AG04450 (cell line): ENCODE results near the gene ERICH6. TPM values are rescaled to one million over a fixed set of nuclear protein-coding genes. Genes with fewer than 3 reads are reported as not detected.

Experiments used
- CTCF ChIA-PET: fragments of 300-600, 350-600 bp; formaldehyde crosslinking; extraction: SDS; loops from one replicate; lab custom pipeline; 2022; ENCODE audit warnings: antibody characterized with exemption, inconsistent platforms; lab: Charles Lee
- POLR2A ChIA-PET: fragments of 350-600 bp; formaldehyde crosslinking; extraction: SDS; loops from one replicate; lab custom pipeline; 2021; ENCODE audit warnings: antibody characterized with exemption, inconsistent platforms; lab: Yijun Ruan, JAX
- DNase-seq: peaks from one replicate; pipeline ENCODE4 v3.0.0-alpha.2; 2011; ENCODE audit warnings: low read depth, low spot score
- H3K27ac ChIP-seq: one replicate; pipeline ENCODE4 v1.5.1; 2012; ENCODE audit warnings: low read depth, low read length, control low read depth
- H3K27me3 ChIP-seq: one replicate; pipeline ENCODE4 v1.6.0; 2012; ENCODE audit warnings: low read length; ENCODE audit not compliant: control insufficient read depth, insufficient read depth
- H3K4me3 ChIP-seq: 2 replicates; pipeline ENCODE4 v1.5.1; 2011; ENCODE audit warnings: mild to moderate bottlenecking, low read depth, low read length, control low read depth
- H3K9me3 ChIP-seq: 2 replicates; pipeline ENCODE4 v1.5.1; 2012; ENCODE audit warnings: low read length; ENCODE audit not compliant: control insufficient read depth, insufficient read depth
- polyA plus RNA-seq: library from polyadenylated mRNA; depleted of rRNA; stranded (reverse); fragments of >200 nt; gene quantifications from 2 replicates; pipeline ENCODE4 v1.2.3, GENCODE V29; 2011
- TF ChIP-seq, protein P1 (sequence below): IDR thresholded peaks from 2 replicates; pipeline ENCODE4 v1.5.1; 2011; ENCODE audit warnings: low read depth, low read length, control low read depth, inconsistent platforms

The ERICH6 gene
- polyA plus RNA-seq, 1 experiment, result not detected

DNA sequence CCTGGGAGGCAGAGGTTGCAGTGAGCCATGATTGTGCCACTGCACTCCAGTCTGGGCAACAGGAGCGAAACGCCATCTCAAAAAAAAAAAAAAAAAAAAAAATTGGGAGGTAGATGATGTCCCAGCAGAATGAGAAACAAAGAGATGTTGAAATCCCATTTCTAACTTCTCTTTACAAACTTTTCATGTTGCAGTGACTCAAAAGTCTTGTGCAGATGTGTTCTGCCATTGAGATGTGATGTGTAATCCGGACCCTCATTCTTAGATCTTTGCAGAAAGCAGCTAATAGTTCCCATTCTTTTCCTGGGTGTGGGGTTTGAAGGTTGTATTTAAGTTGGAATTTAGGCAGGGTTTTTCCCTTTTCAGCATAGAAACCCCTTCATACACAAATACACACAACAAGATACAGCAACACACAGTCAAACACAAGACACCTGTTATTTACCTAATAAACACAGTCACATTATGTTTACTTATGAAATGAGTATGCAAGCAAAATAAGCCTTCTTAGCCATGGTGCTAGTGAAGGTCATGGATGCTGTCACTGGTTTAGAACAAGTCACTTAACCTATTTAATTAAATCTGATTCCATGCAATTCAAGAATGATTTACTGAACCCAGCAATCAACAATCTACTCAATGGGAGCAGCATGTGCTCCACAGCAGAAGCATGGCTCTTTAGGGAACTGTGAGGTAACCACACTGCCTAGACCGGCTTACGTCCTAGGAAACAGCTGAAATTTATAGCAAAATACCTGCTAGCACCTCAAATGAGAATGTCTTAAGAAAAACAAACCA, 44.4 kb upstream of the ERICH6 start:
- CTCF ChIA-PET, result interaction anchor here (0.6 to 0.7 kb wide), 4 partner anchors 27 to 892 kb away, joined by 3 to 7 read pairs (median 5); no protein-coding TSS in a partner anchor

DNA sequence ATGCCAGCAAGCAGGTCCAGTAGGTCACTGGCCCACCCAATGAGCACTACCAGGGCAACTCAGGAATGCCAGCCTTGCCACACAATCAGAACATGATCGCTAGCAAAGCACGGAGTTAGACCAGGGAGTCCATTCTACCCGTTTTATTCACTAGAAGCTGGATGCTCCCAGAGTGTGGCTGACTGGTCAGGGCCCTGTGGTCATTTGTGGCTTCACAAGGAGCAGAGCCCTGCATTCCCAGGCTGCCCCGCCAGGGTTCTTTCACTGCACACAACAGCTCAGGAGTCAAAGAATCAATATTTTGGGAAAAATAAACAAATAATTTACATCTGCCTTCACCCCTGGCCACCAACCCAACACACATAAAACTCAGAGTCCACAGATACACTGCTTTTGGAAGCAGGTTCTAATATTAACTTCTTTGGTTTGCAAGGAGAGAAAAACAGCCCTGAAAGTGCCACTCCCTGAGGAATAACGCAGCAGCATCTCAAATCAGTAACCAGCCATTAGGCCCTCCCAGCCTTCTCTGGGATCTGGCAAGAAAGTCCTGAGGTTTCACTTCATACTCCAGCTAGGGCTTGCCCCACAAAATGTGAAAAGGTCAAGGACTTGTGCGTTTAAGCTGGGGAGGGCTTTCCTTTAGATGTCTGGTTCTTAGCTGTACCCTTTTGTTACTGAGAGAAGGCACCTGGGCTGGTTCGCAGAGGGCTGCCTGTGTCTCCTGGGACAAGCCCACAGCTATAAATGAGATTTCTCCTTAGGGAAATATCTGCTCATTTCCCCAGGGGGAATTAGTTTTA, 43.3 kb upstream of the ERICH6 start:
- Histone ChIP-seq H3K4me3 (no peak overlapping the region), H3K27me3 (no peaks in the 10 kb centered on the region), H3K27ac (no peak overlapping the region), H3K9me3 (no peaks in the 10 kb centered on the region; the same call in 1 of the 2 replicates)
- DNase-seq, result no peak
- TF ChIP-seq, protein P1, sequence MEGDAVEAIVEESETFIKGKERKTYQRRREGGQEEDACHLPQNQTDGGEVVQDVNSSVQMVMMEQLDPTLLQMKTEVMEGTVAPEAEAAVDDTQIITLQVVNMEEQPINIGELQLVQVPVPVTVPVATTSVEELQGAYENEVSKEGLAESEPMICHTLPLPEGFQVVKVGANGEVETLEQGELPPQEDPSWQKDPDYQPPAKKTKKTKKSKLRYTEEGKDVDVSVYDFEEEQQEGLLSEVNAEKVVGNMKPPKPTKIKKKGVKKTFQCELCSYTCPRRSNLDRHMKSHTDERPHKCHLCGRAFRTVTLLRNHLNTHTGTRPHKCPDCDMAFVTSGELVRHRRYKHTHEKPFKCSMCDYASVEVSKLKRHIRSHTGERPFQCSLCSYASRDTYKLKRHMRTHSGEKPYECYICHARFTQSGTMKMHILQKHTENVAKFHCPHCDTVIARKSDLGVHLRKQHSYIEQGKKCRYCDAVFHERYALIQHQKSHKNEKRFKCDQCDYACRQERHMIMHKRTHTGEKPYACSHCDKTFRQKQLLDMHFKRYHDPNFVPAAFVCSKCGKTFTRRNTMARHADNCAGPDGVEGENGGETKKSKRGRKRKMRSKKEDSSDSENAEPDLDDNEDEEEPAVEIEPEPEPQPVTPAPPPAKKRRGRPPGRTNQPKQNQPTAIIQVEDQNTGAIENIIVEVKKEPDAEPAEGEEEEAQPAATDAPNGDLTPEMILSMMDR, result no peak
- ChIA-PET POLR2A (interaction anchor here (1.2 kb wide), 1 partner anchor 16 kb away, joined by 3 read pairs; the partner anchor contains the start of gene SIAH2), CTCF (interaction anchor here (0.7 kb wide), 1 partner anchor 26 kb away, joined by 7 read pairs; no protein-coding TSS in a partner anchor)

More for the DNA sequence above, 44.4 kb upstream of the ERICH6 start:
- POLR2A ChIA-PET, result interaction anchor here (0.6 to 1.2 kb wide), 2 partner anchors 15 to 20 kb away, joined by 3 to 8 read pairs; partner anchors contain the start of gene SIAH2
- no peak overlapping the region for H3K4me3 ChIP-seq
- no peaks in the 10 kb centered on the region for H3K27me3 ChIP-seq
- TF ChIP-seq, protein P1, result no peak
- no peaks in the 10 kb centered on the region for H3K9me3 ChIP-seq
- no peak for DNase-seq
- no peak overlapping the region for H3K27ac ChIP-seq

DNA sequence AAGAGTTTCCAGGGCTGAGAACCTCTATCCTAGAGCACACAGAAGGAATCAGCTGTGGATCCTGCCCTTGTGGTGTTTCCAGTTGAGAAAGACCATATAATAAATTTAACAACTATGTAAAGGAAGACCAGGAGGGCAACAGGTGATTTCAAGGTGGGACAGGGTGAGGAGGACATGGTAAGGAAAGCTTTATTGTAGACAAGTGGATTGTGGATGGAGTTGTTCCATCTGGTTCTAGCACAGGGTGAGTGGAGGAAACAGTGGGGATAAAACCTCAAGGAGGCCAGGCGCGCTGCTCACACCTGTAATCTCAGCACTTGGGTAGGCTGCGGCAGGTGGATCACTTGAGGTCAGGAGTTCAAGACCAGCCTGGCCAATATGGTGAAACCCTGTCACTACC, 42.1 kb upstream of the ERICH6 start:
- Histone ChIP-seq H3K4me3 (no peak overlapping the region), H3K9me3 (no peaks in the 10 kb centered on the region; the same call in 1 of the 2 replicates), H3K27me3 (no peaks in the 10 kb centered on the region), H3K27ac (no peak overlapping the region)
- TF ChIP-seq, protein P1, result no peak
- ChIA-PET POLR2A (no interaction called here), CTCF (no interaction called here)
- DNase-seq, result no peak

DNA sequence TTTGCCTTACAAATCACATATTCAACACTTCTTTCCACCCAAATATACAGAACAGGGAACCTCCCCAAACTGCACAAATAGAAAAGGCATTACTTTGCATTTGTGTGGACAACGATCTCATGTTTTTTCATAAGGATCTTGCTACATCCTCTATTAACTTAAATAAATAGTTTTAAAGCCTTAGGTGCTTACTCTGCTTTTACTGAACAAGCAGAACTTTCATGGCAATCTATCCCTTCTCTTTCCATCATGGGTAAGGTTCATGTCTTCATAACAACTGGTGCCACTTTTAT, 41.1 kb upstream of the ERICH6 start:
- CTCF ChIA-PET, result interaction anchor here (1.4 kb wide), 1 partner anchor 23 kb away, joined by 9 read pairs; no protein-coding TSS in a partner anchor
- POLR2A ChIA-PET, result no interaction called here

More for the DNA sequence above, 41.1 kb upstream of the ERICH6 start:
- no peak for DNase-seq
- H3K4me3 ChIP-seq, result no peak overlapping the region
- H3K9me3 ChIP-seq, result no peaks in the 10 kb centered on the region; the same call in 1 of the 2 replicates
- TF ChIP-seq, protein P1, result no peak
- no peak overlapping the region for H3K27ac ChIP-seq
- H3K27me3 ChIP-seq, result no peaks in the 10 kb centered on the region
